Stomach (tissue), 9 donors: Measurements from ENCODE around the gene GPS2. TPM values are rescaled to one million over a fixed set of nuclear protein-coding genes. Genes with fewer than 3 reads are reported as not detected.

Experiments
- DNase-seq, 2 donors: peaks; one replicate each; pipeline versions ENCODE4 v3.0.0 to v3.0.0-alpha.2; 2013 to 2019
- H3K27ac ChIP-seq, 5 donors: fragments of 200-600 bp in 4 of 5; sonication (generic) in 4 of 5; one replicate each; pipeline ENCODE4 v1.5.1; 2013 to 2019; ENCODE audit warnings: mild to moderate bottlenecking in 1 of 5, moderate library complexity in 1 of 5
- H3K27me3 ChIP-seq, 3 donors: fragments of 200-600 bp; sonication (generic); one replicate each; pipeline ENCODE4 v1.5.1; 2017 to 2019; ENCODE audit warnings: mixed run types in 1 of 3
- H3K36me3 ChIP-seq, 4 donors: fragments of 200-600 bp; sonication (generic); 1 replicate in 3 of 4; 2 replicates in 1 of 4; pipeline ENCODE4 v1.5.1; 2016 to 2019
- H3K4me1 ChIP-seq, 4 donors: fragments of 200-600 bp; sonication (generic); one replicate each; pipeline ENCODE4 v1.5.1; 2016 to 2019
- H3K4me3 ChIP-seq, 4 donors: fragments of 200-600 bp; sonication (generic) in 3 of 4; one replicate each; pipeline ENCODE4 v1.5.1; 2016 to 2019; ENCODE audit warnings: mild to moderate bottlenecking in 1 of 4
- H3K9me3 ChIP-seq, 4 donors: fragments of 200-600 bp; sonication (generic); one replicate each; pipeline ENCODE4 v1.5.1; 2016 to 2019
- CTCF ChIP-seq, 7 experiments: fragments of 450-650 bp in 4 of 7; fragments of 200-600 bp in 3 of 7; sonication (generic) in 3 of 7; IDR thresholded peaks; one replicate each; pipeline ENCODE4 v1.5.1; 2016 to 2019; ENCODE audit warnings: antibody characterized with exemption in 7 of 7, control low read depth in 2 of 7, mild to moderate bottlenecking in 1 of 7
- EP300 ChIP-seq: sonication (generic); formaldehyde crosslinking; IDR thresholded peaks from one replicate; pipeline ENCODE4 v1.6.1; 2017; ENCODE audit warnings: antibody characterized with exemption
- POLR2A ChIP-seq, 4 donors: fragments of 450-650 bp; IDR thresholded peaks; one replicate each; pipeline ENCODE4 v1.6.1; 2016; ENCODE audit warnings: antibody characterized with exemption in 4 of 4, control low read depth in 2 of 4, mild to moderate bottlenecking in 1 of 4, moderate library complexity in 1 of 4
- POLR2AphosphoS5 ChIP-seq, 3 donors: sonication (generic); formaldehyde crosslinking; IDR thresholded peaks; one replicate each; pipeline ENCODE4 v1.6.1; 2016; ENCODE audit warnings: antibody characterized with exemption in 3 of 3
- WGBS, 5 donors: extraction: QIAGEN DNeasy Blood & Tissue Kit in 3 of 5; methylation state at CpG; one replicate each; pipeline versions ENCODE4 v1.1.5 to v1.1.7; 2013 to 2018; 5-methylcytosine and 5-hydroxymethylcytosine counted together
- intact Hi-C: fragments of 100-400 bp; cut with DNase I; formaldehyde crosslinking; loops from one replicate; pipeline ENCODE4 v1.15.1; 2023; ENCODE audit warnings: low total_unique reads
- polyA plus RNA-seq, 3 donors: library from polyadenylated mRNA; stranded (reverse); fragments of 200-250 nt; gene quantifications; one replicate each; pipeline ENCODE4 v1.2.3, GENCODE V29; 2013
- total RNA-seq, 5 donors: library from RNA; depleted of rRNA; stranded (reverse); fragments of >200 nt; gene quantifications; one replicate each; pipeline versions ENCODE4 v1.1.0 to v1.2.3, GENCODE V29; 2014 to 2016
- donor health status: healthy with polysubstance abuse.
- donor health status: Bipolar disorder and iron deficiency.
- donor health status: healthy.

Gene GPS2
- total and polyA plus RNA-seq, 8 donors, result 23.9 to 91.6 (median 71.1) TPM

DNA sequence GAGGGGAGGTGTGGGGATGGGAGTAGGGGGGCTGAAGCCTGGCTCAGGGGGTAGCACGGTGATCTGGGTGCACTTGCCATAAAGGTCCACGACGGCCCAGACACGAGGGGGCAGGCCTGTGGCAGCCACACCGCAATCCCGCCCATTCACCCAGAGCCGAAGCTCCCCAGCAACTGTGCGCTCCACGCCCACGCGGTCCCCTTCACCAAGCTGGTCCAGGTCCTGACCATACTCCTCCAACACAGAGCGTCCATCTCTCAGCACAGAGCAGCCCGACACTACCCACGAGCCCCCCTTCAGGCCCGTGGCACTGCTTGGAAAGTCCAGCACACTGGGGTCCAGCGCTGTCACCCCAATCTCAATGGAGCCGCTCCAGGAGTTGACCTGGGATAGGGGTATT, 12.3 kb upstream of the GPS2 start:
- TF ChIP-seq EP300, result no peak
- no peak for TF ChIP-seq POLR2A (IDR thresholded peaks at IDR 0.05)
- no peak for TF ChIP-seq CTCF (IDR thresholded peaks at IDR 0.05)
- TF ChIP-seq POLR2AphosphoS5 (IDR thresholded peaks at IDR 0.05), result no peak
- Histone ChIP-seq H3K4me1 (peaks cover 12 to 34% (median 29%) of the 10 kb centered on the region in 4 donors), H3K4me3 (no peak overlapping the region), H3K27me3 (no peaks in the 10 kb centered on the region), H3K9me3 (no peaks in the 10 kb centered on the region), H3K36me3 (peaks cover 21 to 49% (median 44%) of the 10 kb centered on the region in 4 donors), H3K27ac (no peak overlapping the region)
- WGBS, 5 donors, result 83 to 91% (median 87%) methylated on average over 12 to 17 of the region's 17 CpGs
- intact Hi-C loops, result no loop called here
- DNase-seq, result no peak

DNA sequence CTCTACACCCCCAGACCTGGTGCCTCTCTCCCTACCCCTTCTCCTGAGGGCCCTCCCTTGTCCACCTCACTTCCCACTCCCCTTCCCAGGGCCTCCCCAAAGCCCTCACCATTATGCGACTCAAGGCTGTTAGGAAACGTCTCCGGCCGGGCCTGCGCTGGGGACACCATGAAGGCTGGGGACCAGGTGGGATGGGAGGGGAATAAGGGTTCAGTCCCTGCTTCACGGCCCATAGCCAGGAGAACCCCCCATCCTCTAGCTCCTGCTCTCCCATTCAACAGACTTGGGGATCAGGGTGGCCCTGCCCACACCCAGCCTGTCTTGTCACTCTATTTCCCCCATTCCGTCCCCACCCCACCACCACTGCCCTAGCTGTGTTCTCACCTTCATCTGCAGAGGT, 11.9 kb upstream of the GPS2 start:
- no peak for DNase-seq
- 84 to 96% (median 90%) methylated on average over 7 of the region's 7 CpGs for WGBS, 5 donors
- TF ChIP-seq EP300 (no peak), CTCF (IDR thresholded peaks at IDR 0.05) (no peak), POLR2AphosphoS5 (IDR thresholded peaks at IDR 0.05) (no peak), POLR2A (IDR thresholded peaks at IDR 0.05) (no peak)
- no peaks in the 10 kb centered on the region for H3K27me3 ChIP-seq
- H3K27ac ChIP-seq, result no peak overlapping the region
- intact Hi-C loops, result no loop called here
- H3K4me1 ChIP-seq, result peaks cover 12 to 34% (median 29%) of the 10 kb centered on the region in 4 donors
- peaks cover 25 to 53% (median 49%) of the 10 kb centered on the region in 4 donors for H3K36me3 ChIP-seq
- H3K9me3 ChIP-seq, result no peaks in the 10 kb centered on the region
- no peak overlapping the region for H3K4me3 ChIP-seq

DNA sequence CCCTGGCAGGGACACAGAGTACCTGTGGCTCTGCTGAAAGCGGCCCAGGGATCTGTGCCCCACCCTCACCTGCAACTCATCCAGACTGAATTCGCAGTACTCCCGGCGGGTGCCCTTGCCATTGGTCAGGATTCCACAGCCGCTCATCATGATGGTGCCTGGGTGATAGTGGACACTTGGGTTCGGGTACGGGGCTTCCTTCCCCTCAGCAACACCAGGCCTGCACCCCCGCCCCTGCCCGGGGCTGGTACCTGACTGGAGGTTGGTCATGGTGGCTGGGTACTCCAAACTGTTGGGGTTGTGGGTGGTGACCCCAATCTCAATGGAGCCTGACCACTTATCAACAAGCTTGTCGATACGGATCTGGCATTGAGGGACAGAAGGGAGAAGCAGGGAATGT, 11.0 kb upstream of the GPS2 start:
- 87 to 92% (median 91%) methylated on average over 10 to 11 of the region's 11 CpGs for WGBS, 5 donors
- Histone ChIP-seq H3K27me3 (no peaks in the 10 kb centered on the region), H3K27ac (no peak overlapping the region), H3K4me1 (peaks cover 12 to 34% (median 29%) of the 10 kb centered on the region in 4 donors), H3K9me3 (no peaks in the 10 kb centered on the region), H3K4me3 (no peak overlapping the region), H3K36me3 (peaks cover 34 to 62% (median 57%) of the 10 kb centered on the region in 4 donors)
- intact Hi-C loops, result no loop called here
- TF ChIP-seq POLR2A (IDR thresholded peaks at IDR 0.05), result no peak
- no peak for TF ChIP-seq EP300
- no peak for TF ChIP-seq CTCF (IDR thresholded peaks at IDR 0.05)
- no peak for TF ChIP-seq POLR2AphosphoS5 (IDR thresholded peaks at IDR 0.05)
- DNase-seq, result no peak

- no peak for DNase-seq
- no peaks in the 10 kb centered on the region for H3K27me3 ChIP-seq
- peaks cover 44 to 73% (median 69%) of the 10 kb centered on the region in 4 donors for H3K36me3 ChIP-seq
- 90 to 95% (median 92%) methylated on average over 18 to 19 of the region's 19 CpGs for WGBS, 5 donors
- TF ChIP-seq POLR2AphosphoS5 (IDR thresholded peaks at IDR 0.05), result no peak
- TF ChIP-seq POLR2A (IDR thresholded peaks at IDR 0.05), result no peak
- no peak for TF ChIP-seq EP300
- no peak for TF ChIP-seq CTCF (IDR thresholded peaks at IDR 0.05)
- no peak overlapping the region for H3K27ac ChIP-seq
- H3K4me1 ChIP-seq, result peaks cover 5 to 26% (median 22%) of the 10 kb centered on the region in 4 donors
- intact Hi-C loops, result no loop called here
- H3K9me3 ChIP-seq, result no peaks in the 10 kb centered on the region
- H3K4me3 ChIP-seq, result no peak overlapping the region
Measured at GRCh38 chr17:7325031-7325528, 9.9 kb upstream of the GPS2 start.
